ENCODE data around the gene RMI2.
A peak's percentile ranks its signal among the peaks of the same experiment; 100 is the strongest.
"Not testable (repeated sequence)": the region's sequence is repeated elsewhere in the genome, so short reads cannot be mapped to it uniquely, and the experiment has no call there.

Gene RMI2

GRCh38 chr16:11354733-11355574, 9.7 kb downstream of the RMI2 start:
- DNase-seq (ENCODE audit: low read depth) = no peak

- DNase-seq (ENCODE audit: low read depth) = no peak
Measured at GRCh38 chr16:11355862-11356261, 10.6 kb downstream of the RMI2 start.

GRCh38 chr16:11356573-11357331, 11.5 kb downstream of the RMI2 start:
- DNase-seq (ENCODE audit: low read depth) = peak; percentile 36

GRCh38 chr16:11358531-11358930, 13.3 kb downstream of the RMI2 start:
- DNase-seq (ENCODE audit: low read depth) = no peak

GRCh38 chr16:11359370-11359769, 14.1 kb downstream of the RMI2 start:
- DNase-seq (ENCODE audit: low read depth) = peak; percentile 82

GRCh38 chr16:11360641-11361373, 15.5 kb downstream of the RMI2 start:
- peak; percentile 40 for DNase-seq (ENCODE audit: low read depth)

GRCh38 chr16:11361701-11362451, 16.6 kb downstream of the RMI2 start:
- no peak for DNase-seq (ENCODE audit: low read depth)

GRCh38 chr16:11363927-11364258, 18.6 kb downstream of the RMI2 start:
- DNase-seq (ENCODE audit: low read depth) = no peak

- no peak for DNase-seq (ENCODE audit: low read depth)
Measured at GRCh38 chr16:11367483-11367906, 22.2 kb downstream of the RMI2 start.

GRCh38 chr16:11370084-11370931, 25.0 kb downstream of the RMI2 start:
- no peak for DNase-seq (ENCODE audit: low read depth)

GRCh38 chr16:11370932-11371279, 25.6 kb downstream of the RMI2 start:
- DNase-seq (ENCODE audit: low read depth) = not testable (repeated sequence)

- no peak for DNase-seq (ENCODE audit: low read depth)
Measured at GRCh38 chr16:11372073-11372828, 27.0 kb downstream of the RMI2 start.

GRCh38 chr16:11372829-11373306, 27.6 kb downstream of the RMI2 start:
- DNase-seq (ENCODE audit: low read depth) = no peak

- no peak for DNase-seq (ENCODE audit: low read depth)
Measured at GRCh38 chr16:11374255-11374654, 29.0 kb downstream of the RMI2 start.

- no peak for DNase-seq (ENCODE audit: low read depth)
Measured at GRCh38 chr16:11377154-11377553, 31.9 kb downstream of the RMI2 start.

- not testable (repeated sequence) for DNase-seq (ENCODE audit: low read depth)
Measured at GRCh38 chr16:11378951-11379350, 33.7 kb downstream of the RMI2 start.

- no peak for DNase-seq (ENCODE audit: low read depth)
Measured at GRCh38 chr16:11379420-11379819, 34.2 kb downstream of the RMI2 start.

- no peak for DNase-seq (ENCODE audit: low read depth)
Measured at GRCh38 chr16:11380836-11381235, 35.6 kb downstream of the RMI2 start.

GRCh38 chr16:11383481-11384183, 38.4 kb downstream of the RMI2 start:
- DNase-seq (ENCODE audit: low read depth) = no peak
